ENCODE results near the gene IKBKG. TPM values are rescaled to one million over a fixed set of nuclear protein-coding genes. Genes with fewer than 3 reads are reported as not detected.

IKBKG gene
- total RNA-seq, 1 experiment from 2014 or later: 24.0 TPM

- H3K79me2 ChIP-seq (ENCODE audit: insufficient read depth, low read length): no peaks in the 10 kb centered on the region
- CTCF ChIA-PET: interaction anchor here (4.1 kb wide), 1 partner anchor 158 kb away, joined by 18 read pairs; no protein-coding TSS in a partner anchor
- H3K4me2 ChIP-seq (ENCODE audit: low read length): no peak overlapping the region
- H3K4me3 ChIP-seq (replicated peaks in 1 of 2; ENCODE audit: low read depth in 1 of 2, low read length in 2 of 2): no peak overlapping the region
- no peak overlapping the region for H3K9ac ChIP-seq (ENCODE audit: low read length)
- ATAC-seq: no peak
- TF ChIP-seq, protein P1, sequence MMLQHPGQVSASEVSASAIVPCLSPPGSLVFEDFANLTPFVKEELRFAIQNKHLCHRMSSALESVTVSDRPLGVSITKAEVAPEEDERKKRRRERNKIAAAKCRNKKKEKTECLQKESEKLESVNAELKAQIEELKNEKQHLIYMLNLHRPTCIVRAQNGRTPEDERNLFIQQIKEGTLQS (IDR thresholded peaks at IDR 0.05): no peak
- TF ChIP-seq, protein P2, sequence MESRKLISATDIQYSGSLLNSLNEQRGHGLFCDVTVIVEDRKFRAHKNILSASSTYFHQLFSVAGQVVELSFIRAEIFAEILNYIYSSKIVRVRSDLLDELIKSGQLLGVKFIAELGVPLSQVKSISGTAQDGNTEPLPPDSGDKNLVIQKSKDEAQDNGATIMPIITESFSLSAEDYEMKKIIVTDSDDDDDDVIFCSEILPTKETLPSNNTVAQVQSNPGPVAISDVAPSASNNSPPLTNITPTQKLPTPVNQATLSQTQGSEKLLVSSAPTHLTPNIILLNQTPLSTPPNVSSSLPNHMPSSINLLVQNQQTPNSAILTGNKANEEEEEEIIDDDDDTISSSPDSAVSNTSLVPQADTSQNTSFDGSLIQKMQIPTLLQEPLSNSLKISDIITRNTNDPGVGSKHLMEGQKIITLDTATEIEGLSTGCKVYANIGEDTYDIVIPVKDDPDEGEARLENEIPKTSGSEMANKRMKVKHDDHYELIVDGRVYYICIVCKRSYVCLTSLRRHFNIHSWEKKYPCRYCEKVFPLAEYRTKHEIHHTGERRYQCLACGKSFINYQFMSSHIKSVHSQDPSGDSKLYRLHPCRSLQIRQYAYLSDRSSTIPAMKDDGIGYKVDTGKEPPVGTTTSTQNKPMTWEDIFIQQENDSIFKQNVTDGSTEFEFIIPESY (IDR thresholded peaks at IDR 0.05; ENCODE audit: extremely low read depth, insufficient replicate concordance, low read length): no peak
- TF ChIP-seq SIN3A (IDR thresholded peaks at IDR 0.05; ENCODE audit: low read depth): no peak
- no peak for TF ChIP-seq FOSL1 (IDR thresholded peaks at IDR 0.05; ENCODE audit: low read depth)
- TF ChIP-seq YY1 (IDR thresholded peaks at IDR 0.05; ENCODE audit: extremely low read depth, insufficient replicate concordance, low read depth, low read length): no peak
- no peak for TF ChIP-seq SP1 (IDR thresholded peaks at IDR 0.05; ENCODE audit: low read depth)
- TF ChIP-seq ELF1 (IDR thresholded peaks at IDR 0.05; ENCODE audit: borderline replicate concordance, low read depth): no peak
- no peak for TF ChIP-seq EZH2 (IDR thresholded peaks at IDR 0.05)
- no peak for TF ChIP-seq POLR2AphosphoS5 (IDR thresholded peaks at IDR 0.05; ENCODE audit: low read depth, low read length)
- TF ChIP-seq, protein P3, sequence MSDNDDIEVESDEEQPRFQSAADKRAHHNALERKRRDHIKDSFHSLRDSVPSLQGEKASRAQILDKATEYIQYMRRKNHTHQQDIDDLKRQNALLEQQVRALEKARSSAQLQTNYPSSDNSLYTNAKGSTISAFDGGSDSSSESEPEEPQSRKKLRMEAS (IDR thresholded peaks at IDR 0.05): no peak
- TF ChIP-seq, protein P4, sequence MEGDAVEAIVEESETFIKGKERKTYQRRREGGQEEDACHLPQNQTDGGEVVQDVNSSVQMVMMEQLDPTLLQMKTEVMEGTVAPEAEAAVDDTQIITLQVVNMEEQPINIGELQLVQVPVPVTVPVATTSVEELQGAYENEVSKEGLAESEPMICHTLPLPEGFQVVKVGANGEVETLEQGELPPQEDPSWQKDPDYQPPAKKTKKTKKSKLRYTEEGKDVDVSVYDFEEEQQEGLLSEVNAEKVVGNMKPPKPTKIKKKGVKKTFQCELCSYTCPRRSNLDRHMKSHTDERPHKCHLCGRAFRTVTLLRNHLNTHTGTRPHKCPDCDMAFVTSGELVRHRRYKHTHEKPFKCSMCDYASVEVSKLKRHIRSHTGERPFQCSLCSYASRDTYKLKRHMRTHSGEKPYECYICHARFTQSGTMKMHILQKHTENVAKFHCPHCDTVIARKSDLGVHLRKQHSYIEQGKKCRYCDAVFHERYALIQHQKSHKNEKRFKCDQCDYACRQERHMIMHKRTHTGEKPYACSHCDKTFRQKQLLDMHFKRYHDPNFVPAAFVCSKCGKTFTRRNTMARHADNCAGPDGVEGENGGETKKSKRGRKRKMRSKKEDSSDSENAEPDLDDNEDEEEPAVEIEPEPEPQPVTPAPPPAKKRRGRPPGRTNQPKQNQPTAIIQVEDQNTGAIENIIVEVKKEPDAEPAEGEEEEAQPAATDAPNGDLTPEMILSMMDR (IDR thresholded peaks at IDR 0.05 in 2 of 3, conservative IDR thresholded peaks at IDR 0.05 in 1 of 3; ENCODE audit: borderline replicate concordance in 1 of 3, insufficient read depth in 1 of 3, low read depth in 2 of 3, low read length in 2 of 3): no peak
- no peaks in the 10 kb centered on the region for H3K9me3 ChIP-seq (ENCODE audit: control insufficient read depth in 1 of 2, insufficient read depth in 1 of 2, low read depth in 1 of 2, low read length in 2 of 2)
- POLR2A ChIA-PET: no interaction called here
- H3K4me1 ChIP-seq (ENCODE audit: control insufficient read depth in 1 of 2, insufficient read depth in 2 of 2, low read length in 2 of 2): peaks cover 6 to 16% of the 10 kb centered on the region in 2 experiments
- H3K36me3 ChIP-seq (ENCODE audit: control insufficient read depth in 1 of 2, insufficient read depth in 2 of 2, low read length in 2 of 2): peaks cover 2 to 15% of the 10 kb centered on the region in 2 experiments; a peak in 3 of 4 replicates
- no peak for DNase-seq (ENCODE audit: low read depth, low spot score)
- RAD21 ChIA-PET (ENCODE audit: low non-redundant PET in 1 of 2, low total read pairs in 2 of 2, uncharacterized antibody in 2 of 2, unreplicated experiment in 2 of 2): no interaction called here
- H3K27me3 ChIP-seq (ENCODE audit: insufficient read depth, low read length): no peaks in the 10 kb centered on the region
- H3K9me2 ChIP-seq (ENCODE audit: insufficient read depth): no peaks in the 10 kb centered on the region
- intact Hi-C loops (cut with micrococcal nuclease): no loop called here
- H3K27ac ChIP-seq (ENCODE audit: low read depth, low read length): no peak overlapping the region
- BruUV-seq (replicated peaks): no TSS peak
- no peaks in the 10 kb centered on the region for H4K20me1 ChIP-seq (ENCODE audit: insufficient read depth)
- no peak overlapping the region for H2AFZ ChIP-seq (ENCODE audit: low read depth, low read length, poor library complexity, severe bottlenecking)
These were observed 15.8 kb upstream of the IKBKG start for GRCh38 chrX:154531626-154532025.

Data from HCT116 (cell line).